Cardiac muscle cell (in vitro differentiated cells and primary cell): ENCODE data around the gene SHROOM3. TPM values are rescaled to one million over a fixed set of nuclear protein-coding genes. Genes with fewer than 3 reads are reported as not detected.

Experiments
- DNase-seq, 2 donors: peaks; one replicate each; pipeline versions ENCODE4 v3.0.0 to v3.0.0-alpha.2; 2010 to 2017; ENCODE audit warnings: low read depth in 1 of 2, low spot score in 1 of 2
- H3K27ac ChIP-seq: fragments of 200-600 bp; sonication (generic); 2 replicates; pipeline ENCODE4 v1.5.1; 2016
- H3K27me3 ChIP-seq: fragments of 200-600 bp; sonication (generic); 2 replicates; pipeline ENCODE4 v1.6.0; 2016; ENCODE audit warnings: control low read depth
- H3K36me3 ChIP-seq: fragments of 200-600 bp; sonication (generic); 2 replicates; pipeline ENCODE4 v1.5.1; 2016; ENCODE audit warnings: control low read depth
- H3K4me1 ChIP-seq: fragments of 200-600 bp; sonication (generic); 2 replicates; pipeline ENCODE4 v1.8.1; 2017; ENCODE audit warnings: low read depth, mild to moderate bottlenecking, mixed run types
- H3K4me3 ChIP-seq: fragments of 200-600 bp; sonication (generic); 2 replicates; pipeline ENCODE4 v1.5.1; 2016; ENCODE audit warnings: mild to moderate bottlenecking
- H3K9me3 ChIP-seq: fragments of 200-600 bp; sonication (generic); 2 replicates; pipeline ENCODE4 v1.5.1; 2017; ENCODE audit warnings: low read depth, mild to moderate bottlenecking, control low read depth
- polyA plus RNA-seq: library from polyadenylated mRNA; unstranded; fragments of >200 nt; fragmentation: Nextera tagmentation; extraction: Ambion mirVana; gene quantifications from 2 replicates; pipeline ENCODE4 v1.2.1, GENCODE V29; 2016
- total RNA-seq: library from RNA; depleted of rRNA; stranded (reverse); fragments of >200 nt; gene quantifications from 2 replicates; pipeline ENCODE4 v1.2.3, GENCODE V29; 2016
- TF ChIP-seq, protein P1 (sequence below): IDR thresholded peaks from 2 replicates; pipeline ENCODE4 v1.5.1; 2012; ENCODE audit warnings: low read depth, mild to moderate bottlenecking, low read length

The SHROOM3 gene
- total and polyA plus RNA-seq, 2 experiments from 2014 or later = 13.7 to 47.7 TPM

DNA sequence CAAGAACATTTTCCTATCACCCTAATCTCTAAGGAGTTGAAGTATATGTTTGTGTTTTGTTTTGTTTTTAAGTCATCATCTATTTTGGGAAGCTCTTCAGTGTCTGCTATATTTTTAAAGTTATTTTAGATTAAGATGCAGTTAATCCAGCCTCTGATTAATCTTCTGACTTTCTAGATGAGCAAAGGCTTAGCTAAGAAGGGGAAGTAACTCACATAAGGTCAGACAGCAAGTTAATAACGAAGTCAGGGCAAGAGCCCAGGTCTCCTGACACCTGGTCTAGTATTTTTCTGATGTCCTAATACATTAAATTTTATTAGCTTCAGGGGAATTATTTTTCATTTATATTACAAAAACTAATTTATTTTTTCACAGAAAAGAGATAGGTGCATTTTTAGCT lies 294.4 kb downstream of the SHROOM3 start:
- Histone ChIP-seq H3K4me3 (no peak overlapping the region), H3K4me1 (peaks cover 6% of the 10 kb centered on the region), H3K27me3 (no peaks in the 10 kb centered on the region), H3K36me3 (no peaks in the 10 kb centered on the region), H3K9me3 (no peaks in the 10 kb centered on the region), H3K27ac (no peak overlapping the region)
- TF ChIP-seq, protein P1, sequence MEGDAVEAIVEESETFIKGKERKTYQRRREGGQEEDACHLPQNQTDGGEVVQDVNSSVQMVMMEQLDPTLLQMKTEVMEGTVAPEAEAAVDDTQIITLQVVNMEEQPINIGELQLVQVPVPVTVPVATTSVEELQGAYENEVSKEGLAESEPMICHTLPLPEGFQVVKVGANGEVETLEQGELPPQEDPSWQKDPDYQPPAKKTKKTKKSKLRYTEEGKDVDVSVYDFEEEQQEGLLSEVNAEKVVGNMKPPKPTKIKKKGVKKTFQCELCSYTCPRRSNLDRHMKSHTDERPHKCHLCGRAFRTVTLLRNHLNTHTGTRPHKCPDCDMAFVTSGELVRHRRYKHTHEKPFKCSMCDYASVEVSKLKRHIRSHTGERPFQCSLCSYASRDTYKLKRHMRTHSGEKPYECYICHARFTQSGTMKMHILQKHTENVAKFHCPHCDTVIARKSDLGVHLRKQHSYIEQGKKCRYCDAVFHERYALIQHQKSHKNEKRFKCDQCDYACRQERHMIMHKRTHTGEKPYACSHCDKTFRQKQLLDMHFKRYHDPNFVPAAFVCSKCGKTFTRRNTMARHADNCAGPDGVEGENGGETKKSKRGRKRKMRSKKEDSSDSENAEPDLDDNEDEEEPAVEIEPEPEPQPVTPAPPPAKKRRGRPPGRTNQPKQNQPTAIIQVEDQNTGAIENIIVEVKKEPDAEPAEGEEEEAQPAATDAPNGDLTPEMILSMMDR = no peak
- no peak for DNase-seq

DNA sequence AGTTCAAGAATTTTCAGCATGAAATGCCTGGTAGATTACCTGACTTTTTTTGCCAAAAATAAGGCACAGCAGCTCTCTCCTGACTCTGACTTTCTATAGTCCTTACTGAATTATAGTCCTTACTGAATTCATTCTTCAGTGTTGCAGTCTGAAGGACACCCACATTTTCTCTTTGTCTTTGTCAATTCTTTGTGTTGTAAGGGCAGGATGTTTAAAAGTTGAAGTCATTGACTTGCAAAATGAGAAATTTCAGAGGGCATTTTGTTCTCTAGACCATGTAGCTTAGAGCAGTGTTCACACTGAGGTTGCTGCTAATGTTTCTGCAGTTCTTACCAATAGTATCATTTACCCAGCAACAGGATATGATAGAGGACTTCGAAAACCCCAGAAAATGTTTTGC lies 295.0 kb downstream of the SHROOM3 start:
- TF ChIP-seq, protein P1 = no peak
- Histone ChIP-seq H3K4me3 (no peak overlapping the region), H3K36me3 (no peaks in the 10 kb centered on the region), H3K27ac (no peak overlapping the region), H3K9me3 (no peaks in the 10 kb centered on the region), H3K27me3 (no peaks in the 10 kb centered on the region), H3K4me1 (peaks cover 1% of the 10 kb centered on the region)
- DNase-seq = no peak

DNA sequence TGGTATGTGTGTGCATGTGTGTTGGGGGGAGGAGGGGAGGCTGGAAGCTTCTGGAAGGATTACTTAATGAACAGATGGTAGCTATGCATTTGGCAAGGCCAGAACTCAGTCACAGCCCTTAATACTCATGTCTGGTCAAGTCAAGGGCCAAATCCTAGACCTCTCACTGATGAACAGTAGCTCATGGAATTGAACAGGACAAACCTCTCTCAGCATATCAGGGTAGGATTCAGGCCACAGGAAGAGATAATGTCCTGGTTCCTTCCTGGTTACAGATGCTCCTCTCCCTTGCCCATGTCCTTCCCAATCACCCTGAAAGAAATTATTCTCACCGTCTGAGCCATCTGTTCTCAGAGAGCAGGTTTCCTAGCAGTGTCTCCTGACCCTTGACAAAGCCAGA lies 297.2 kb downstream of the SHROOM3 start:
- TF ChIP-seq, protein P1 = no peak
- Histone ChIP-seq H3K4me3 (no peak overlapping the region), H3K27me3 (no peaks in the 10 kb centered on the region), H3K4me1 (no peaks in the 10 kb centered on the region), H3K36me3 (no peaks in the 10 kb centered on the region), H3K9me3 (no peaks in the 10 kb centered on the region), H3K27ac (no peak overlapping the region)
- DNase-seq = peak in 1 of 2 donors; percentile 25

DNA sequence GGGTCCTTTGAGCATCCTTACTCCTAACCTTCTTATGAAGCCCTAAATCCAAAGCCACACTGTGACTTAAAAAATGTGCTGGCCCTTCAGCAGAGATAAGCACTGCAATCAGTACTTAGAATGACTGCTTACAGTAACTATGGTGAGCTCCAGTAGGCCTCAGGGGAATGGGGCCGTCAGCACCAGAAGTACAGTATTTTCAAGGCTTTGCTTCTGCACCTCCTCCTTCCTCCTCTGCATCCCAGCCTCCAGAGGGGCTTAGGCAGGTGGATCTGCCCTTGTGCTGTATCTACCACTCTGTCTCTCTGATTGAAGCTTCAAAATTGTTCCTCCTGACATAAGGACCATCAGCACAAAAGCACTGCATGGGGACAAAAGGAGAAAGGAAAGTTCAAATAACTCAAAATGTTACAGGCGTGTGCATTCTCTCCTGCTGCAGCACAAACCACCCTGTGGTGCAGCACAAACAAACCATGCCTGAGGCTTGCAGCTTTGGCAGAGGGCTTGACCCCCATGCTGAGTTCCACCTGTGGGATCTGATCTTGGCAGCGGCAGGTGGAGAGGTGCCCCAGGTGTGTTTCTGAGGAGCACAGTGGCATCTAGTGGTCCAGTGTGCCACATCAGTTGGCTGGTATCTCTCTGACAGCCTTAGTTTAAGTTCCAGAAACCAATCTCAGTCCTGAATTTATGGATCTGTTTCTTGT lies 298.2 kb downstream of the SHROOM3 start:
- peak; percentile 20 to 26 for DNase-seq
- Histone ChIP-seq H3K27me3 (no peaks in the 10 kb centered on the region), H3K9me3 (no peaks in the 10 kb centered on the region), H3K27ac (no peak overlapping the region), H3K4me3 (no peak overlapping the region), H3K36me3 (no peaks in the 10 kb centered on the region), H3K4me1 (no peaks in the 10 kb centered on the region)
- TF ChIP-seq, protein P1 = no peak

DNA sequence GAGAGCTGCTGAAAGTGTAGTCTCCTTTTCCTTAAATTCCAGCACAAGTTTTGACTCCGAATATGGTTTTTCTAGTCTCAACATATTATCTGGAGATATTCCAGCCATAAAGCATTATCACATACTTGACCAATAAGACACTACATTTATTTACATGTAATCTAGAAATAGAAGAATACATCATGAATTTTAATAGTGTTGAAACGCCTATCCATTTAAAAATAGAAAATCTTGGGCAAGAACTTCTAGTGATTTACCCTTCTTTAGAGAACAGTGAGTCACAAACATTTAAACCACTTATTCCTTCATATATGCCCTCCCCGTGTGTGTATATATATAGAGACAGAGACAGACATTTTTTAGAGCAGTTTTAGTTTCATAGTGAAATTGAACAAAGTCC lies 301.4 kb downstream of the SHROOM3 start:
- H3K27me3 ChIP-seq = no peaks in the 10 kb centered on the region
- H3K4me1 ChIP-seq = no peaks in the 10 kb centered on the region
- H3K36me3 ChIP-seq = peaks cover 7% of the 10 kb centered on the region
- no peaks in the 10 kb centered on the region for H3K9me3 ChIP-seq
- TF ChIP-seq, protein P1 = no peak
- H3K4me3 ChIP-seq = no peak overlapping the region
- H3K27ac ChIP-seq = no peak overlapping the region
- peak in 1 of 2 donors; percentile 61 for DNase-seq
